Kidney (tissue), 14 donors: ENCODE results near the gene CARNS1. TPM values are rescaled to one million over a fixed set of nuclear protein-coding genes. Genes with fewer than 3 reads are reported as not detected.

Experiments used
- DNase-seq, 5 donors: peaks; one replicate each; pipeline ENCODE4 v3.0.0-alpha.2; 2013 to 2020
- FAIRE-seq: peaks from 2 replicates; lab custom pipeline; 2012; peaks lifted over from hg19 to GRCh38; lab: Jason Lieb, UNC
- H3K27ac ChIP-seq, 2 donors: one replicate each; pipeline ENCODE4 v1.7.0; 2013; ENCODE audit warnings: low read depth in 2 of 2, low read length in 2 of 2, inconsistent platforms in 1 of 2
- H3K27me3 ChIP-seq: one replicate; pipeline ENCODE4 v1.7.1; 2013; ENCODE audit warnings: low read length, inconsistent platforms; ENCODE audit not compliant: control insufficient read depth, insufficient read depth
- H3K36me3 ChIP-seq, 3 donors: one replicate each; pipeline versions ENCODE4 v1.7.0 to v1.7.1; 2013; ENCODE audit warnings: low read length in 3 of 3, control low read depth in 1 of 3, inconsistent platforms in 1 of 3; ENCODE audit not compliant: insufficient read depth in 3 of 3, control insufficient read depth in 2 of 3
- H3K4me1 ChIP-seq, 3 donors: one replicate each; pipeline versions ENCODE4 v1.7.0 to v1.7.1; 2013; ENCODE audit warnings: low read length in 3 of 3, inconsistent platforms in 1 of 3, low read depth in 1 of 3; ENCODE audit not compliant: control insufficient read depth in 2 of 3, insufficient read depth in 2 of 3
- H3K4me3 ChIP-seq, 3 donors: one replicate each; pipeline versions ENCODE4 v1.7.0 to v1.8.1; 2013; ENCODE audit warnings: low read length in 3 of 3, control low read depth in 1 of 3, inconsistent platforms in 1 of 3
- H3K9ac ChIP-seq, 3 donors: one replicate each; pipeline versions ENCODE4 v1.7.0 to v1.7.1; 2013; ENCODE audit warnings: low read length in 3 of 3, control low read depth in 1 of 3, inconsistent platforms in 1 of 3
- H3K9me3 ChIP-seq, 3 donors: one replicate each; pipeline versions ENCODE4 v1.7.0 to v1.7.1; 2013; ENCODE audit warnings: low read length in 3 of 3, control low read depth in 1 of 3, inconsistent platforms in 1 of 3; ENCODE audit not compliant: control insufficient read depth in 2 of 3, insufficient read depth in 1 of 3
- CTCF ChIP-seq: IDR thresholded peaks from 3 replicates; pipeline ENCODE4 v1.5.1; 2012; ENCODE audit warnings: mild to moderate bottlenecking, moderate library complexity, borderline replicate concordance; ENCODE audit not compliant: insufficient read depth; ENCODE audit errors: extremely low read depth
- intact Hi-C: fragments of 100-400 bp; cut with DNase I; formaldehyde crosslinking; loops from one replicate; pipeline ENCODE4 v1.11.1; 2022
- polyA plus RNA-seq: library from polyadenylated mRNA; stranded (reverse); fragments of 350-450 nt; fragmentation: Illumina TruSeq; extraction: RNeasy Lipid Tissue Mini Kit (QIAGEN cat#74804); gene quantifications from one replicate; pipeline ENCODE4 v1.2.3, GENCODE V29; 2014; ENCODE audit warnings: low read depth, low replicate concordance; ENCODE audit not compliant: insufficient read depth
- total RNA-seq: library from RNA; stranded (reverse); fragmentation: NEBNext Ultra II Directional; extraction: Animal tissue kit (Norgen Biotek cat#: 25700); gene quantifications from one replicate; pipeline ENCODE4 v1.2.1, GENCODE V29; 2021
- donor health status: control.
- donor health status: control.
- donor health status: control.
- donor health status: control.
- donor health status: control.
- donor health status: DM: yes; HTN: yes; CAD: no.
- donor health status: Normal renal cell carcinoma (clear cell type).

CARNS1 gene
- total and polyA plus RNA-seq, 2 donors from 2014 or later: 0.80 to 1.7 TPM

DNA sequence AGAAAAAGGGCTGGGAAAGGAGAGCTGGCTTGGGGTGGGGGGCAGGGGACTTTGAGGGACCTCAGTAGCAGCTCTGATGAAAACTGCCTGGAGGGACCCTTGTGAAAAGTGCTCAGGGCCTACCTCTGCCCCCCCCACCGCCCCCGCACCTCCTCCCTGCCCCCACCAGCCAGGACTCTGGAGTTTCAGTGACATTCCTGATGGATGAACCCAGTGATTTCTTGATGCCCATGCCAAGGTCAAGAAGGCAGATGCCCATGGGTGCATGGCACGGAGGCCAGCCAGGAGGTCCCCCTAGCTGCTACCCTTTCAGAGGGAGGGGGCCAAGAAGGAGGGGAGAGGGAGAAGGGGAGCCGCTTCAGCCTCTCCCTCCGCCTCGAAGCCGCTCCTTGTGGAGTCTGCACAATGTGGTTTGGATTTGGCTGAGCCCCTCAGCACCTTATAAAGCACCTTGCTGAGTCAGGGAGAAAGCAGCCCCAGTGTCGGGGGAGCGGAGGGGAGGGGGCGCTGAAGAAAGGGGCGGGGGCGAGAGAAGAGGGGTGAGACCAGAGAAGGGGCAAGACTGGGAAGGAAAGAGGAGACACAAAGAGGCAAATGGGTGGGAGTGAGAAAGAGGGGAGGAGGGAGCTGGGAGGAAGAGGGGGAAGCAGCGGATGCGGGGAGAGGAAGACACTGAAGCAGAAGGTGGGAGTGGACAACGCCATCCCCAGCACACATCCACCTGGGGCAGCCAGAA is 40.0 kb upstream of the CARNS1 start:
- no peak for TF ChIP-seq CTCF
- Histone ChIP-seq H3K27ac (peak overlapping the region; percentile 51 to 65), H3K9ac (peak overlapping the region in 1 of 3 donors; percentile 26), H3K27me3 (no peaks in the 10 kb centered on the region), H3K9me3 (no peaks in the 10 kb centered on the region), H3K36me3 (no peaks in the 10 kb centered on the region), H3K4me1 (peaks cover 3 to 39% (median 19%) of the 10 kb centered on the region in 3 donors), H3K4me3 (no peak overlapping the region)
- DNase-seq (peak in 4 of 5 donors; percentile 49 to 71 (median 66)), FAIRE-seq (no peak)
- intact Hi-C loops: no loop called here

GRCh38 chr11:67376063-67376820 is 39.2 kb upstream of the CARNS1 start:
- peaks cover 0 to 32% (median 11%) of the 10 kb centered on the region in 3 donors for H3K4me1 ChIP-seq
- peak in 1 of 5 donors; percentile 60 for DNase-seq
- no peak for FAIRE-seq
- H3K36me3 ChIP-seq: no peaks in the 10 kb centered on the region
- H3K9me3 ChIP-seq: no peaks in the 10 kb centered on the region
- peak overlapping the region in 1 of 2 donors; percentile 27 for H3K27ac ChIP-seq
- intact Hi-C loops: no loop called here
- no peak for TF ChIP-seq CTCF
- no peaks in the 10 kb centered on the region for H3K27me3 ChIP-seq
- H3K4me3 ChIP-seq: no peak overlapping the region
- peak overlapping the region in 1 of 3 donors; percentile 26 for H3K9ac ChIP-seq

DNA sequence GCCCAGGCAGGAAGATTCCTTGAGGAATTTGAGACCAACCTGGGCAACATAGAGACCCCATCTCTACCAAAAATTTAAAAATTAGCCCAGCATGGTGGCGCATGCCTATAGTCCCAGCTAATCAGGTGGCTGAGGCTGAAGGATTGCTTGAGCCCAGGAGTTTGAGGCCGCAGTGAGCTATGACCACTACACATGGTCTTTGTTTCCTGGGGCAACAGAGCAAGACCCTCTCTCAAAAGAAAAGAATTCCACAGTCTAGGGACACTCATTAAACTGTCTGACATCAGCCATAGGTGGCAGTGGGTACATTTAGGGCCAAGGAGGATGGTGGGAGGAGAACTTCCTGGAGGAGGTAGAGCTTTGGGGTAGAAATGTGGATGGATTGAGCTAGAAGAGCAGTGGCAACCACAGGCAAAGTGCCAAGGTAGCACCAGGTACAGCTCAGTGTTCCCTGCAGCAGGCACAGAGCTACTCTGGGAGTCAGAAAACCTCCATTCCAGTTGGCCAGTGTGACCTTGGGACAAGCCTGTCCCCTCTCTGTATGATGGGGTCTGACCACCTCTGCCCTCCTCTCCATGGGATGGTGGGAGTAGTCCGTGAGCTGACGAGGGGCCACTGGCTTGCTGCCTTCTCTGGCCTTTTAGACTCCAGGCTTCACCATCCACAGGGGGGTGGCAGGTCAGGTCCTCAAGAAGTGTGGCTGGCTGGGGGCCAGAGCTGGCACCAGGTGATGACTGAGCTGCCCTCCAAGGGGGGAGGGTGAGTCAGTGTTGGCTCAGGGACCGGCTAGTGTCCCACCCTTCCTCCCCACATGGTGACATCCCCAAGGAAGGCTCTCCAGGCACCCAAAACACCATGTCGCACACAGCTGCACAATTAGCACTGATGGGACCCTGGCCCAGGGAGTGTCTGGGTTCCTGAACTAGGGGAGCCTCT is 38.3 kb upstream of the CARNS1 start:
- no peak for TF ChIP-seq CTCF
- H3K4me3 ChIP-seq: no peak overlapping the region
- peak in 1 of 5 donors; percentile 84 for DNase-seq
- no peaks in the 10 kb centered on the region for H3K27me3 ChIP-seq
- peak overlapping the region in 1 of 2 donors; percentile 17 for H3K27ac ChIP-seq
- intact Hi-C loops: no loop called here
- H3K9me3 ChIP-seq: no peaks in the 10 kb centered on the region
- no peaks in the 10 kb centered on the region for H3K36me3 ChIP-seq
- FAIRE-seq: no peak
- H3K4me1 ChIP-seq: peaks cover 0 to 23% (median 8%) of the 10 kb centered on the region in 3 donors
- peak overlapping the region in 1 of 3 donors; percentile 19 for H3K9ac ChIP-seq
